ENCODE results near the gene GAS6.

The GAS6 gene

GRCh38 chr13:113856716-113857065 is 7.2 kb downstream of the GAS6 start:
- Histone ChIP-seq H3K27ac (ENCODE audit: low read depth, low read length, severe bottlenecking) (no peak overlapping the region), H3K36me3 (ENCODE audit: control insufficient read depth, insufficient read depth, low read length) (no peaks in the 10 kb centered on the region), H3K4me3 (ENCODE audit: extremely low read depth, insufficient read depth, low read length, poor library complexity, severe bottlenecking) (no peak overlapping the region), H3K9me3 (ENCODE audit: control insufficient read depth, low read length) (no peaks in the 10 kb centered on the region), H3K4me1 (ENCODE audit: control insufficient read depth, insufficient read depth, low read length, poor library complexity, severe bottlenecking) (peaks cover 31% of the 10 kb centered on the region)
- WGBS, 2 experiments (ENCODE audit: insufficient coverage in 2 of 2) = 90 to 91% methylated on average over 7 to 9 of the region's 9 CpGs

GRCh38 chr13:113855931-113856715 is 7.8 kb downstream of the GAS6 start:
- H3K9me3 ChIP-seq (ENCODE audit: control insufficient read depth, low read length) = no peaks in the 10 kb centered on the region
- 95 to 97% methylated on average over 25 of the region's 25 CpGs for WGBS, 2 experiments (ENCODE audit: insufficient coverage in 2 of 2)
- no peaks in the 10 kb centered on the region for H3K36me3 ChIP-seq (ENCODE audit: control insufficient read depth, insufficient read depth, low read length)
- no peak overlapping the region for H3K27ac ChIP-seq (ENCODE audit: low read depth, low read length, severe bottlenecking)
- peaks cover 28% of the 10 kb centered on the region for H3K4me1 ChIP-seq (ENCODE audit: control insufficient read depth, insufficient read depth, low read length, poor library complexity, severe bottlenecking)
- H3K4me3 ChIP-seq (ENCODE audit: extremely low read depth, insufficient read depth, low read length, poor library complexity, severe bottlenecking) = no peak overlapping the region

GRCh38 chr13:113855012-113855921 is 8.6 kb downstream of the GAS6 start:
- no peaks in the 10 kb centered on the region for H3K36me3 ChIP-seq (ENCODE audit: control insufficient read depth, insufficient read depth, low read length)
- H3K9me3 ChIP-seq (ENCODE audit: control insufficient read depth, low read length) = no peaks in the 10 kb centered on the region
- H3K4me1 ChIP-seq (ENCODE audit: control insufficient read depth, insufficient read depth, low read length, poor library complexity, severe bottlenecking) = peaks cover 19% of the 10 kb centered on the region
- no peak overlapping the region for H3K27ac ChIP-seq (ENCODE audit: low read depth, low read length, severe bottlenecking)
- no peak overlapping the region for H3K4me3 ChIP-seq (ENCODE audit: extremely low read depth, insufficient read depth, low read length, poor library complexity, severe bottlenecking)
- WGBS, 2 experiments (ENCODE audit: insufficient coverage in 2 of 2) = 93 to 96% methylated on average over 32 to 33 of the region's 33 CpGs

- no peak overlapping the region for H3K4me3 ChIP-seq (ENCODE audit: extremely low read depth, insufficient read depth, low read length, poor library complexity, severe bottlenecking)
- no peak overlapping the region for H3K27ac ChIP-seq (ENCODE audit: low read depth, low read length, severe bottlenecking)
- H3K36me3 ChIP-seq (ENCODE audit: control insufficient read depth, insufficient read depth, low read length) = no peaks in the 10 kb centered on the region
- WGBS, 2 experiments (ENCODE audit: insufficient coverage in 2 of 2) = 67 to 73% methylated on average over 31 of the region's 31 CpGs
- peaks cover 11% of the 10 kb centered on the region for H3K4me1 ChIP-seq (ENCODE audit: control insufficient read depth, insufficient read depth, low read length, poor library complexity, severe bottlenecking)
- no peaks in the 10 kb centered on the region for H3K9me3 ChIP-seq (ENCODE audit: control insufficient read depth, low read length)
Observed at GRCh38 chr13:113854238-113855011, 9.5 kb downstream of the GAS6 start.

GRCh38 chr13:113853518-113854237 is 10.2 kb downstream of the GAS6 start:
- no peaks in the 10 kb centered on the region for H3K9me3 ChIP-seq (ENCODE audit: control insufficient read depth, low read length)
- no peaks in the 10 kb centered on the region for H3K36me3 ChIP-seq (ENCODE audit: control insufficient read depth, insufficient read depth, low read length)
- H3K4me3 ChIP-seq (ENCODE audit: extremely low read depth, insufficient read depth, low read length, poor library complexity, severe bottlenecking) = no peak overlapping the region
- peaks cover 10% of the 10 kb centered on the region for H3K4me1 ChIP-seq (ENCODE audit: control insufficient read depth, insufficient read depth, low read length, poor library complexity, severe bottlenecking)
- H3K27ac ChIP-seq (ENCODE audit: low read depth, low read length, severe bottlenecking) = no peak overlapping the region
- 76 to 81% methylated on average over 10 to 11 of the region's 11 CpGs for WGBS, 2 experiments (ENCODE audit: insufficient coverage in 2 of 2)

GRCh38 chr13:113852536-113853517 is 11.0 kb downstream of the GAS6 start:
- Histone ChIP-seq H3K36me3 (ENCODE audit: control insufficient read depth, insufficient read depth, low read length) (no peaks in the 10 kb centered on the region), H3K27ac (ENCODE audit: low read depth, low read length, severe bottlenecking) (no peak overlapping the region), H3K9me3 (ENCODE audit: control insufficient read depth, low read length) (no peaks in the 10 kb centered on the region), H3K4me1 (ENCODE audit: control insufficient read depth, insufficient read depth, low read length, poor library complexity, severe bottlenecking) (peaks cover 10% of the 10 kb centered on the region), H3K4me3 (ENCODE audit: extremely low read depth, insufficient read depth, low read length, poor library complexity, severe bottlenecking) (no peak overlapping the region)
- WGBS, 2 experiments (ENCODE audit: insufficient coverage in 2 of 2) = 95% methylated on average over 19 to 20 of the region's 22 CpGs

GRCh38 chr13:113851826-113852535 is 11.9 kb downstream of the GAS6 start:
- Histone ChIP-seq H3K4me1 (ENCODE audit: control insufficient read depth, insufficient read depth, low read length, poor library complexity, severe bottlenecking) (peaks cover 10% of the 10 kb centered on the region), H3K36me3 (ENCODE audit: control insufficient read depth, insufficient read depth, low read length) (no peaks in the 10 kb centered on the region), H3K9me3 (ENCODE audit: control insufficient read depth, low read length) (no peaks in the 10 kb centered on the region), H3K4me3 (ENCODE audit: extremely low read depth, insufficient read depth, low read length, poor library complexity, severe bottlenecking) (no peak overlapping the region), H3K27ac (ENCODE audit: low read depth, low read length, severe bottlenecking) (no peak overlapping the region)
- WGBS, 2 experiments (ENCODE audit: insufficient coverage in 2 of 2) = 94 to 98% methylated on average over 19 to 23 of the region's 23 CpGs

- H3K36me3 ChIP-seq (ENCODE audit: control insufficient read depth, insufficient read depth, low read length) = no peaks in the 10 kb centered on the region
Observed at GRCh38 chr13:113851480-113851803, 12.4 kb downstream of the GAS6 start.

More at GRCh38 chr13:113851480-113851803, 12.4 kb downstream of the GAS6 start:
- Histone ChIP-seq H3K27ac (ENCODE audit: low read depth, low read length, severe bottlenecking) (no peak overlapping the region), H3K9me3 (ENCODE audit: control insufficient read depth, low read length) (no peaks in the 10 kb centered on the region), H3K4me3 (ENCODE audit: extremely low read depth, insufficient read depth, low read length, poor library complexity, severe bottlenecking) (no peak overlapping the region), H3K4me1 (ENCODE audit: control insufficient read depth, insufficient read depth, low read length, poor library complexity, severe bottlenecking) (peaks cover 10% of the 10 kb centered on the region)
- 100% methylated on average over 1 of the region's 1 CpG for WGBS, 2 experiments (ENCODE audit: insufficient coverage in 2 of 2)

All from mesodermal cell (in vitro differentiated cells).